Type B pancreatic cell (in vitro differentiated cells): ENCODE measurements around the gene SLC9A9. TPM values are rescaled to one million over a fixed set of nuclear protein-coding genes. Genes with fewer than 3 reads are reported as not detected.

Source experiments
- DNase-seq: peaks from one replicate; pipeline ENCODE4 v3.0.0; 2021; ENCODE audit warnings: mixed read lengths; ENCODE audit not compliant: unreplicated experiment; ENCODE audit errors: extremely low spot score
- H3K27ac Mint-ChIP-seq: 2 replicates; pipeline ENCODE4 v1.8.0; 2021; ENCODE audit warnings: mild to moderate bottlenecking, mixed read lengths
- H3K27me3 Mint-ChIP-seq: 2 replicates; pipeline ENCODE4 v1.8.0; 2021; ENCODE audit warnings: mixed read lengths
- H3K36me3 Mint-ChIP-seq: 2 replicates; pipeline ENCODE4 v1.8.0; 2021; ENCODE audit warnings: mixed read lengths
- H3K4me1 Mint-ChIP-seq: one replicate; pipeline ENCODE4 v1.8.0; 2021; ENCODE audit warnings: mixed read lengths; ENCODE audit not compliant: unreplicated experiment
- H3K4me3 Mint-ChIP-seq: 2 replicates; pipeline ENCODE4 v1.8.0; 2021; ENCODE audit warnings: mild to moderate bottlenecking, mixed read lengths
- H3K9me3 Mint-ChIP-seq: 2 replicates; pipeline ENCODE4 v1.8.0; 2021; ENCODE audit warnings: mixed read lengths
- total RNA-seq: library from RNA; stranded (reverse); gene quantifications from 2 replicates; pipeline ENCODE4 v1.2.1, GENCODE V29; 2021; ENCODE audit warnings: low replicate concordance
- TF ChIP-seq, protein P1 (sequence below): fragments of 200-600 bp; sonication (generic); conservative IDR thresholded peaks from 2 replicates; pipeline ENCODE4 v1.5.0; 2021; ENCODE audit warnings: antibody characterized with exemption, mild to moderate bottlenecking

Gene SLC9A9
- total RNA-seq, 1 donor from 2014 or later, result 2.7 TPM

DNA sequence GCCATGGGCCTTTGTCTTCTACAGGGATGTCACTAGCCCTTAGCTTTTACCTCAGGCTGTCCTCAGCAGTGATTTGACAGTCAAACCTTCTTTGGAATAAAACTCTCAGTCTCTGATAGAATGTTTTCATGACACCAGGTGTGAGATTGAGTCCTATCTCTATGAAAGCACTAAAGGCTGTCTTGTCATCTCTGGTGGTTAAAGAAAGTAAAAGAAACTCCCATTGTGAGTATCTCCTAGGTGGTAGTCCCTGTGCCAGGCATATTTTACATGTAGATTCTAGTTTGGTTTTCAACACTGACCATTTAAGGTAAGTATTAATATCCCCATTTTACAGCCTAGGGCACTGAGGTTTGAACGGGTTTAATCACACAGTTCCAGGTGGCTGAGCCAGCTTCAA, 368.5 kb downstream of the SLC9A9 start:
- TF ChIP-seq, protein P1, sequence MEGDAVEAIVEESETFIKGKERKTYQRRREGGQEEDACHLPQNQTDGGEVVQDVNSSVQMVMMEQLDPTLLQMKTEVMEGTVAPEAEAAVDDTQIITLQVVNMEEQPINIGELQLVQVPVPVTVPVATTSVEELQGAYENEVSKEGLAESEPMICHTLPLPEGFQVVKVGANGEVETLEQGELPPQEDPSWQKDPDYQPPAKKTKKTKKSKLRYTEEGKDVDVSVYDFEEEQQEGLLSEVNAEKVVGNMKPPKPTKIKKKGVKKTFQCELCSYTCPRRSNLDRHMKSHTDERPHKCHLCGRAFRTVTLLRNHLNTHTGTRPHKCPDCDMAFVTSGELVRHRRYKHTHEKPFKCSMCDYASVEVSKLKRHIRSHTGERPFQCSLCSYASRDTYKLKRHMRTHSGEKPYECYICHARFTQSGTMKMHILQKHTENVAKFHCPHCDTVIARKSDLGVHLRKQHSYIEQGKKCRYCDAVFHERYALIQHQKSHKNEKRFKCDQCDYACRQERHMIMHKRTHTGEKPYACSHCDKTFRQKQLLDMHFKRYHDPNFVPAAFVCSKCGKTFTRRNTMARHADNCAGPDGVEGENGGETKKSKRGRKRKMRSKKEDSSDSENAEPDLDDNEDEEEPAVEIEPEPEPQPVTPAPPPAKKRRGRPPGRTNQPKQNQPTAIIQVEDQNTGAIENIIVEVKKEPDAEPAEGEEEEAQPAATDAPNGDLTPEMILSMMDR, result no peak
- no peaks in the 10 kb centered on the region for H3K9me3 Mint-ChIP-seq
- H3K36me3 Mint-ChIP-seq, result no peaks in the 10 kb centered on the region
- H3K27me3 Mint-ChIP-seq, result no peaks in the 10 kb centered on the region
- peaks cover 16% of the 10 kb centered on the region for H3K4me1 Mint-ChIP-seq
- H3K27ac Mint-ChIP-seq, result no peak overlapping the region
- H3K4me3 Mint-ChIP-seq, result no peak overlapping the region
- DNase-seq, result no peak

DNA sequence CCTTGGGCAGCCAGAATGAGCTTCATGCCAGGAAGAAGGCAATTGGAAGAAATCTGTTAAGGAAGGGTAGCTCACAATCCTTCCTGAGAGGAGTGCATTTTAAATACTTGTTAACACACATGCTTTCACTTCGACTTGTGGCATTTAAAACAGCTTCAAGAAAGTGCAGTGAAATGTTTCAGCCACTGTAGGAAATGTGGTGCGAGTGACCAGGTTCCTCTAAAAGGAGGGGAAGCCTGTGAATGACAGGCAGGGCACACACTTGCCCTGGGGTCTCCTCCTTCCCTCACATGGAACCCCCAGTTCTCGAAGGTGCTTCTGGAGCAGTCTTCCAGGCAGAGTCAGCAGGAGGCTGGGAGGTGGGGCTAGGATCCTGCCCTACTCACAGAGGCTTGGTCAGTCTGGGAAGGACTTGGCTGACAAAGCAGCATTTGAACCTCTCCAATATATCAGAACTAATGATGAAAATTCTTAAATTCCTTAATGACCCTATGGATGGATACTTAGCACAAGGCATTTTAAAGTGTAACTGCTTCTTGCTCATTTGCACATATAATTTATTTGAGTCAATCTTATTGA, 370.1 kb downstream of the SLC9A9 start:
- no peak for DNase-seq
- no peaks in the 10 kb centered on the region for H3K9me3 Mint-ChIP-seq
- H3K27ac Mint-ChIP-seq, result no peak overlapping the region
- peaks cover 14% of the 10 kb centered on the region for H3K4me1 Mint-ChIP-seq
- TF ChIP-seq, protein P1, result no peak
- no peaks in the 10 kb centered on the region for H3K27me3 Mint-ChIP-seq
- H3K36me3 Mint-ChIP-seq, result no peaks in the 10 kb centered on the region
- H3K4me3 Mint-ChIP-seq, result no peak overlapping the region

DNA sequence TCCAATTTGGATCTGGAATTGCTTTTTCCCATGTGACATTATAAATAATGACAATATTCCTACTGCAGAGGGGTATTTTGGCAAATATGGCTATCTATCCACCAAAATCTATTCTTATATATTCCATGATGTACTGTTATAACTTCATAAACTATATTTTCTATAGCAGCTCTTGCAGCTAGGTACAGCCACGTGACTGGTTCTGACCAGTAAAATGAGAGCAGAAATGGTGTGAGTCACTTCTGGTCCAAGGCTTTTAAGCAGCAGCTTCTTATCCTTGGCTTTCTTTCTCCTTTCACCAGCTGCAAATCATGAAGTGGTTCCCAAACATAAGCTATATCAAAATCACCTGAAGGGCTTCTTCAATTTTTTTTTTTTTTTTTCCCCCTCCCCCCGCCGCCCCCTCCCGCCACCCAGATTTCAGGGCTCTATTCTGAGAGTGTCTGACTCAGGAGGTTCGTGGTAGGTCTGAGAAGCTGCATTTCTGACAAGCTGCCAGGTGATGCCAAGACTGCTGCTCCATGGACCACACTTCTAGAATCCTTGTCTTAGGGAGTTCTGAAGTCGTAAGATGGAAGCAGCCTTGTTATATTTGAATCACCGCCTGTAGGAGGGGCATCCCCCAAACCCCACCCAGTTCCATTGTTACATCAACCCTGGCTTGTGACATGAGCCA, 371.2 kb downstream of the SLC9A9 start:
- DNase-seq, result no peak
- Mint-ChIP-seq H3K27me3 (no peaks in the 10 kb centered on the region), H3K9me3 (no peaks in the 10 kb centered on the region), H3K36me3 (no peaks in the 10 kb centered on the region), H3K4me3 (no peak overlapping the region), H3K4me1 (peaks cover 7% of the 10 kb centered on the region), H3K27ac (no peak overlapping the region)
- TF ChIP-seq, protein P1, result no peak

DNA sequence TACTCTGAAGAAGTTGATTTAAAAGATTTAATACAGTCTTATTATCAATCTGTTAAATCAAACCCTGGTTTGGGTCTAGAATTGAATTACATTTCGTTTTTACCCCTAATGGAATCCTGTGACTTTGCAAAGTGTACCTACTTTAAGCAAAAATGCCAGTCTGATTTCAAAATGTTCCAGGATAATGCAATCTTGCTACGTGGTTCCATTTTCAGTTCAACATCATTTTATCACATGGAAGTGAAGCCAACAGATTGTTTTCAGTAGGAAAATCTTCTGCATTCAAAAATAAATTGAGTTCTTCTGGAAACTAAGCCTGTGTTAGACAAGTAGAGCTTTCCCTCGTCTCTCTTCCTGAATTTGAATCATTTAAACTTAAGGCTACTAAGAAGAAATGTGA, 372.3 kb downstream of the SLC9A9 start:
- H3K4me1 Mint-ChIP-seq, result peaks cover 7% of the 10 kb centered on the region
- no peaks in the 10 kb centered on the region for H3K9me3 Mint-ChIP-seq
- no peaks in the 10 kb centered on the region for H3K36me3 Mint-ChIP-seq
- H3K27me3 Mint-ChIP-seq, result no peaks in the 10 kb centered on the region
- no peak overlapping the region for H3K27ac Mint-ChIP-seq
- no peak for DNase-seq
- H3K4me3 Mint-ChIP-seq, result no peak overlapping the region
- TF ChIP-seq, protein P1, result no peak

DNA sequence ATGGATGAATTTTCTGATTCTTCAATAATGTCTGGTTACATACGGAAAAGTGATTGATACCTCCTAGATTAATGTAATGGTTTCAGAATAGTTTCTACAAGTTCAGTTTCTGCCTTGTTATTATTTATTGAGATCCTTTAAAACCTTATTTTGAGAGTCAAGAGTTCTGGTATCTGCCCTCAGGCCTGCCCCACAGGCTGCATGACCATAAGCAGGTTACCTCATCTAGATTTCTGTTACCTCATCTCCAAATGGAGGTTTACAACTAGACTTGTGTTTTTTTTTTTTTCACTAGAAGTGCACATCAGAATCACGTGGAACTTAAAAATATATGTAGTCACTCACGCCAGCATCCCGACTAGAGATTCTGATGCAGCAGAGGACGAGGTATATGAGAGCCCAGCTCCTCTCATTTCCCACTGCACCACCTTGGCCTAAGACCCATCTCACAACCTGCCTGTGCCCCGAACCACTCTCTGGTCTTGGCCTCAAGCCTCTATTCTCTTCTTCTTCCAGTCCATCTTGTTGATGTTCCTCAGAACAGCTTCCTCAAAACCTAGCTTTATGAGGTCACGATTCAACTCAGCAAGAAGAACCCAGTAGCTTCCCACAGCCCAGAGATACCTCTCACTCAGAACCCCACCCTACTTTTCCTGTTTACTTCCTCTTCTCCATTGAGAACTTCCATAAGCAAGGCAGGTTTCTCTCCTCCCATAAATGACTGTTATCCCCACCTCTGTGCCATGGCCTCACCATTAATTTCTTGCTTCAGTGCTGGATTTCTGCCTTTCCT, 375.3 kb downstream of the SLC9A9 start:
- Mint-ChIP-seq H3K9me3 (no peaks in the 10 kb centered on the region), H3K36me3 (no peaks in the 10 kb centered on the region)
- TF ChIP-seq, protein P1, result no peak

More for the DNA sequence above, 375.3 kb downstream of the SLC9A9 start:
- DNase-seq, result no peak
- no peak overlapping the region for H3K4me3 Mint-ChIP-seq
- H3K27ac Mint-ChIP-seq, result no peak overlapping the region
- no peaks in the 10 kb centered on the region for H3K27me3 Mint-ChIP-seq
- H3K4me1 Mint-ChIP-seq, result no peaks in the 10 kb centered on the region
